Endodermal cell (in vitro differentiated cells): ENCODE data around the gene MPI. TPM values are rescaled to one million over a fixed set of nuclear protein-coding genes. Genes with fewer than 3 reads are reported as not detected.

Source experiments
- DNase-seq: peaks from one replicate; pipeline ENCODE4 v3.0.0-alpha.2; 2017
- H3K27ac ChIP-seq: 2 replicates; pipeline ENCODE4 v1.5.1; 2013; ENCODE audit warnings: mild to moderate bottlenecking, low read depth, low read length, moderate library complexity
- H3K27me3 ChIP-seq: 2 replicates; pipeline ENCODE4 v1.6.1; 2013; ENCODE audit warnings: mild to moderate bottlenecking, low read length, moderate library complexity; ENCODE audit not compliant: insufficient read depth, control insufficient read depth, poor library complexity, severe bottlenecking
- H3K36me3 ChIP-seq: 2 replicates; pipeline ENCODE4 v1.7.0; 2013; ENCODE audit warnings: mild to moderate bottlenecking, low read length, moderate library complexity; ENCODE audit not compliant: control insufficient read depth, insufficient read depth
- H3K4me1 ChIP-seq: one replicate; pipeline ENCODE4 v1.7.0; 2013; ENCODE audit warnings: low read length; ENCODE audit not compliant: control insufficient read depth, insufficient read depth
- H3K4me3 ChIP-seq: 2 replicates; pipeline ENCODE4 v1.5.1; 2013; ENCODE audit warnings: mild to moderate bottlenecking, low read length, moderate library complexity
- H3K9ac ChIP-seq: 2 replicates; pipeline ENCODE4 v1.6.1; 2013; ENCODE audit warnings: mild to moderate bottlenecking, low read length, moderate library complexity; ENCODE audit not compliant: poor library complexity, severe bottlenecking; ENCODE audit errors: extremely low read depth
- H3K9me3 ChIP-seq: 2 replicates; pipeline ENCODE4 v1.6.1; 2013; ENCODE audit warnings: mild to moderate bottlenecking, low read length, moderate library complexity; ENCODE audit not compliant: control insufficient read depth
- H3K27ac Mint-ChIP-seq: 2 replicates; pipeline ENCODE4 v1.8.0; 2020; ENCODE audit warnings: mixed read lengths
- H3K27me3 Mint-ChIP-seq: 2 replicates; pipeline ENCODE4 v1.8.0; 2021; ENCODE audit warnings: mild to moderate bottlenecking, mixed read lengths; ENCODE audit not compliant: insufficient read depth
- H3K36me3 Mint-ChIP-seq: 2 replicates; pipeline ENCODE4 v1.8.0; 2020; ENCODE audit warnings: low read depth, mixed read lengths
- H3K4me1 Mint-ChIP-seq: 2 replicates; pipeline ENCODE4 v1.8.0; 2020; ENCODE audit warnings: mixed read lengths
- H3K4me3 Mint-ChIP-seq: 2 replicates; pipeline ENCODE4 v1.8.0; 2020; ENCODE audit warnings: mild to moderate bottlenecking, moderate library complexity, mixed read lengths
- H3K9me3 Mint-ChIP-seq: 2 replicates; pipeline ENCODE4 v1.8.0; 2020; ENCODE audit warnings: mild to moderate bottlenecking, mixed read lengths
- CTCF ChIP-seq: fragments of 200-600 bp; sonication (generic); conservative IDR thresholded peaks from 2 replicates; pipeline ENCODE4 v1.5.0; 2021; ENCODE audit warnings: antibody characterized with exemption, mild to moderate bottlenecking
- WGBS, 2 experiments: methylation state at CpG; one replicate each; pipeline versions ENCODE4 v1.1.5 to v1.1.7; 2013; ENCODE audit warnings: missing lambda C conversion rate in 2 of 2, mixed read lengths in 1 of 2; ENCODE audit not compliant: insufficient coverage in 1 of 2, insufficient read length in 1 of 2; 5-methylcytosine and 5-hydroxymethylcytosine counted together
- total RNA-seq, 2 donors: library from RNA; stranded (reverse); fragmentation: NEBNext Ultra II Directional in 1 of 2; extraction: Animal tissue kit (Norgen Biotek cat#: 25700) in 1 of 2; gene quantifications; 2 replicates in 1 of 2; 3 replicates in 1 of 2; pipeline ENCODE4 v1.2.1, GENCODE V29; 2021

MPI gene
- total RNA-seq, 2 donors from 2014 or later, result 50.3 to 59.2 TPM

DNA sequence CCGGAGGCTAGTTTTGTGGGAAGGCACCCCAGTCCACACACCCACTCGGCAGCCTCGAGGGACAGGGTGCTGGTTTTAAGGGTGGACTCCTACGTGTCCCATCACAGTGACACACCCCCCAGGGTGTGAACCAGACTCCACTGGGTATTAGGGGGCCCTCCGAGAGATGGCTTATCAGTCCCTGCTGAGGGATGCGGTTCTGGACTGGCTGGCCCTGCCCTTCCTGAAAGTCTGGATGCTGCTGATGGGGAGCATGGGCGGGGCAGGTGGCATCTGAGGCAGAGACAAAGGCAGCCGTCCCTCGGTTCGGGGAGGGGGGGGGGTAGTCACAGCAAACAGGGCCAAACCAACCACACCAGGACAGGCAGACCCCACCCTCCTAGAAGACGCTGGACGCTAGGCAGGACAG lies 45.9 kb upstream of the MPI start:
- TF ChIP-seq CTCF, result no peak
- Histone ChIP-seq H3K4me1 (no peaks in the 10 kb centered on the region), H3K4me3 (peak overlapping the region; percentile 91), H3K9me3 (no peaks in the 10 kb centered on the region), H3K27ac (peak overlapping the region; percentile 88), H3K36me3 (peaks cover 15% of the 10 kb centered on the region), H3K27me3 (no peaks in the 10 kb centered on the region), H3K9ac (peak overlapping the region; percentile 67)
- H3K4me1 Mint-ChIP-seq, result peaks cover 23% of the 10 kb centered on the region
- H3K27me3 Mint-ChIP-seq, result no peaks in the 10 kb centered on the region
- peaks cover 42% of the 10 kb centered on the region for H3K36me3 Mint-ChIP-seq
- no peaks in the 10 kb centered on the region for H3K9me3 Mint-ChIP-seq
- peak overlapping the region; percentile 17 for H3K27ac Mint-ChIP-seq
- 72 to 85% methylated on average over 5 to 10 of the region's 12 CpGs for WGBS, 2 experiments
- peak overlapping the region; percentile 85 for H3K4me3 Mint-ChIP-seq
- no peak for DNase-seq

DNA sequence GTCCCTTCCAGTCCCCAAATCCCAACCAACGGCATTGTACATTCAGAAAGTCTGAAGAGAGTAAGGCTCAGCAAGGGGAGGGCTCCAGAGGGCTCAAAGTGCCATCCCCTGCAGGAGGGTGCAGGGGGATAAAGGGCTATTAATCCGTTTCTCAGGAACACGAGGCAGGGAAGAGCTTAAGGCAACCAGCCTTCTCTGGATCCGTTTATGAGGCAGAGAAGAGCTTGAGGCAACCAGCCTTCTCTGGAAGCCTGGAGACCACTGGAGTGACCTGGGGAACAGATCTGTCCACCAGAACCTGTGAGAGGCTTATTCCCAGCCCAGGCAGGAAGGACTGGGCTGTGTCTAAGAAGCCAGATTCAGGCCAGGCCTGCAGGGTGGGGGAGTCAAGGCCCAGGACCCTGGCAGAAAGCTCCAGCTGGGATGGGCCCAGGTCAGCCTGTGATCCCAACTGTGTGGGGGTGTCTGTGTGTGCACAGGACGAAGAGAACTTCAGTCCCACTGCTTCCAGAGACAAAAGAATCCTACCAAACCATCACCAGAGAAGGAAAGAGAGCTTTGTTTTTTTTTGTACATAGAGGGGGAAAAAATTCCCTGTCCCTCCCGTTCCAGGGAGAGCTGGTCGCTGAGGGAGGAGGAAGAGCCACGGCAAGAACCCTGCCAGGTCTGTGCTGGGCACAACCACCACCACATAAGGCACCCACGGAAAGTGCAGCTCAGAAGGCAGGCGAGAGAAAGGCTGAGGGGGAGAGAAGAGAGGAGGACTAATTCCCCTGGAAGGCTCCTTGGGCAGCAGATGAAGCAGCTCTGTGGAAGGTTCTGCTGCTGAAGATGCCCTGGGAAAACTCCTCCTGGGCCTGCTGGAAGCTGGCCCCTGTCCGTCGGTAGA lies 45.3 kb upstream of the MPI start:
- Histone ChIP-seq H3K9ac (no peak overlapping the region), H3K9me3 (no peaks in the 10 kb centered on the region), H3K36me3 (peaks cover 16% of the 10 kb centered on the region), H3K4me3 (no peak overlapping the region), H3K4me1 (no peaks in the 10 kb centered on the region), H3K27ac (peak overlapping the region; percentile 8), H3K27me3 (no peaks in the 10 kb centered on the region)
- Mint-ChIP-seq H3K27me3 (no peaks in the 10 kb centered on the region), H3K4me1 (peaks cover 23% of the 10 kb centered on the region), H3K27ac (peak overlapping the region; percentile 17), H3K9me3 (no peaks in the 10 kb centered on the region), H3K36me3 (peaks cover 42% of the 10 kb centered on the region), H3K4me3 (peak overlapping the region; percentile 85)
- TF ChIP-seq CTCF, result no peak
- DNase-seq, result no peak
- WGBS, 2 experiments, result 86 to 88% methylated on average over 6 to 11 of the region's 12 CpGs

DNA sequence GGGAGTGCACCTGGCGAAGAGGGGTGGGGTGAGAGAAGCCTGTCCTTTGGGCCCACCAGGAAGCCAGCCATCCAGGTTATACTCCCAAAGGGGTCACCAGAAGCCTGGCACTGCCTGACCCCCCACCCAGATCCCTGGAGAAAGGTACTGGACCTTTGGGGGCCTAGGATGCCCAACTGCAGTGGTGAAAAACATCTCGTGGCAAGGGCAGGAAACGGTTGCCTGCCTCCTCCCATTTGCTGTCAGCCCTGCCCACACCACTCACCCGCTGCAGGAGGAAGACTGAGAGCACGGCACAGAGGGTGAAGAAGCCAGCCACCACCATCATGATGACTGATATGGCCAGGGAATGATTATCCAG lies 44.7 kb upstream of the MPI start:
- Histone ChIP-seq H3K27ac (no peak overlapping the region), H3K9me3 (no peaks in the 10 kb centered on the region), H3K9ac (no peak overlapping the region), H3K27me3 (no peaks in the 10 kb centered on the region), H3K4me1 (no peaks in the 10 kb centered on the region), H3K4me3 (no peak overlapping the region), H3K36me3 (peaks cover 16% of the 10 kb centered on the region)
- WGBS, 2 experiments, result 92 to 100% methylated on average over 4 to 5 of the region's 5 CpGs
- no peaks in the 10 kb centered on the region for H3K9me3 Mint-ChIP-seq
- no peak for DNase-seq
- H3K36me3 Mint-ChIP-seq, result peaks cover 45% of the 10 kb centered on the region
- no peak for TF ChIP-seq CTCF
- H3K27ac Mint-ChIP-seq, result no peak overlapping the region
- peaks cover 21% of the 10 kb centered on the region for H3K4me1 Mint-ChIP-seq
- H3K4me3 Mint-ChIP-seq, result no peak overlapping the region
- no peaks in the 10 kb centered on the region for H3K27me3 Mint-ChIP-seq
